HEK293 (cell line): Measurements from ENCODE around the gene MTA3.

Source experiments
- CTCF ChIA-PET: fragments of 350-600 bp; formaldehyde crosslinking; extraction: SDS; loops from one replicate; lab custom pipeline; 2021; ENCODE audit warnings: antibody characterized with exemption; lab: Yijun Ruan, JAX
- POLR2A ChIA-PET: fragments of 300-600 bp; formaldehyde crosslinking; extraction: SDS; loops from one replicate; lab custom pipeline; 2020; ENCODE audit warnings: antibody characterized with exemption, inconsistent platforms; lab: Yijun Ruan, JAX
- H3K27ac ChIP-seq: fragments of 200-500 bp; sonication (Bioruptor generic); 2 replicates; pipeline ENCODE4 v1.5.1; 2014; ENCODE audit warnings: low read depth, low read length, control low read depth, inconsistent platforms; ENCODE audit errors: extremely low read depth
- H3K36me3 ChIP-seq, 2 experiments: fragments of 200-500 bp in 1 of 2; sonication (Bioruptor generic) in 1 of 2; 1 replicate in 1 of 2; 2 replicates in 1 of 2; pipeline ENCODE4 v1.5.1; 2014 to 2017; ENCODE audit warnings: inconsistent platforms in 2 of 2, low read length in 2 of 2; ENCODE audit not compliant: control insufficient read depth in 2 of 2, insufficient read depth in 1 of 2
- H3K4me1 ChIP-seq: fragments of 200-500 bp; sonication (Bioruptor generic); 2 replicates; pipeline ENCODE4 v1.5.1; 2014; ENCODE audit warnings: mild to moderate bottlenecking, low read length, inconsistent platforms; ENCODE audit not compliant: control insufficient read depth, insufficient read depth
- H3K4me3 ChIP-seq: 2 replicates; pipeline ENCODE4 v1.5.1; 2011; ENCODE audit warnings: low read depth, mild to moderate bottlenecking, control low read depth, low read length, moderate library complexity
- H3K9me3 ChIP-seq: fragments of 200-500 bp; sonication (Bioruptor generic); 2 replicates; pipeline ENCODE4 v1.5.1; 2014; ENCODE audit warnings: low read depth, low read length, inconsistent platforms; ENCODE audit not compliant: control insufficient read depth, insufficient read depth
- FEZF1 ChIP-seq: fragments of 450-650 bp; formaldehyde crosslinking; IDR thresholded peaks from 2 replicates; pipeline ENCODE4 v1.5.1; 2016; ENCODE audit warnings: missing biosample characterization, missing genetic modification characterization
- GLIS1 ChIP-seq: fragments of 450-650 bp; formaldehyde crosslinking; IDR thresholded peaks from 2 replicates; pipeline ENCODE4 v1.5.1; 2016; ENCODE audit warnings: missing biosample characterization, missing genetic modification characterization
- MZF1 ChIP-seq: fragments of 450-650 bp; formaldehyde crosslinking; IDR thresholded peaks from 2 replicates; pipeline ENCODE4 v1.5.1; 2017; ENCODE audit warnings: missing biosample characterization, missing genetic modification characterization, borderline replicate concordance
- PATZ1 ChIP-seq: fragments of 450-650 bp; formaldehyde crosslinking; IDR thresholded peaks from 2 replicates; pipeline ENCODE4 v1.5.1; 2016; ENCODE audit warnings: missing biosample characterization, missing genetic modification characterization
- PRDM10 ChIP-seq: fragments of 450-650 bp; formaldehyde crosslinking; IDR thresholded peaks from 2 replicates; pipeline ENCODE4 v1.5.1; 2016; ENCODE audit warnings: missing biosample characterization, missing genetic modification characterization
- SP3 ChIP-seq: fragments of 450-650 bp; formaldehyde crosslinking; IDR thresholded peaks from 2 replicates; pipeline ENCODE4 v1.5.1; 2016; ENCODE audit warnings: missing biosample characterization, missing genetic modification characterization
- SP7 ChIP-seq: fragments of 450-650 bp; formaldehyde crosslinking; IDR thresholded peaks from 2 replicates; pipeline ENCODE4 v1.5.1; 2016; ENCODE audit warnings: missing biosample characterization, missing genetic modification characterization
- ZBTB17 ChIP-seq: fragments of 450-650 bp; formaldehyde crosslinking; IDR thresholded peaks from 2 replicates; pipeline ENCODE4 v1.5.1; 2016; ENCODE audit warnings: missing biosample characterization, missing genetic modification characterization
- ZBTB20 ChIP-seq: fragments of 450-650 bp; formaldehyde crosslinking; IDR thresholded peaks from 2 replicates; pipeline ENCODE4 v1.5.1; 2016; ENCODE audit warnings: missing biosample characterization, missing genetic modification characterization
- ZBTB8A ChIP-seq: fragments of 450-650 bp; formaldehyde crosslinking; IDR thresholded peaks from 2 replicates; pipeline ENCODE4 v1.5.1; 2016; ENCODE audit warnings: missing biosample characterization, missing genetic modification characterization
- ZNF114 ChIP-seq: fragments of 450-650 bp; formaldehyde crosslinking; IDR thresholded peaks from 2 replicates; pipeline ENCODE4 v1.5.0; 2017; ENCODE audit warnings: missing biosample characterization, missing genetic modification characterization
- ZNF132 ChIP-seq: fragments of 450-650 bp; formaldehyde crosslinking; IDR thresholded peaks from 2 replicates; pipeline ENCODE4 v1.5.1; 2017; ENCODE audit warnings: missing biosample characterization, missing genetic modification characterization, borderline replicate concordance
- ZNF148 ChIP-seq: fragments of 450-650 bp; formaldehyde crosslinking; IDR thresholded peaks from 2 replicates; pipeline ENCODE4 v1.5.0; 2017; ENCODE audit warnings: missing biosample characterization, missing genetic modification characterization, borderline replicate concordance
- ZNF24 ChIP-seq: fragments of 450-650 bp; formaldehyde crosslinking; IDR thresholded peaks from 2 replicates; pipeline ENCODE4 v1.5.1; 2016; ENCODE audit warnings: missing biosample characterization, missing genetic modification characterization
- ZNF280C ChIP-seq: fragments of 450-650 bp; formaldehyde crosslinking; IDR thresholded peaks from 2 replicates; pipeline ENCODE4 v1.5.1; 2016; ENCODE audit warnings: missing biosample characterization, missing genetic modification characterization
- ZNF335 ChIP-seq: fragments of 450-650 bp; formaldehyde crosslinking; conservative IDR thresholded peaks from 2 replicates; pipeline ENCODE4 v1.5.1; 2016; ENCODE audit warnings: missing biosample characterization, missing genetic modification characterization
- ZNF341 ChIP-seq: fragments of 450-650 bp; formaldehyde crosslinking; IDR thresholded peaks from 2 replicates; pipeline ENCODE4; 2016; ENCODE audit warnings: low read depth, missing biosample characterization, missing genetic modification characterization
- ZNF354C ChIP-seq: fragments of 450-650 bp; formaldehyde crosslinking; IDR thresholded peaks from 2 replicates; pipeline ENCODE4 v1.5.1; 2016; ENCODE audit warnings: missing biosample characterization, missing genetic modification characterization, low read depth, borderline replicate concordance
- ZNF423 ChIP-seq: fragments of 450-650 bp; formaldehyde crosslinking; IDR thresholded peaks from 2 replicates; pipeline ENCODE4 v1.5.1; 2016; ENCODE audit warnings: missing biosample characterization, missing genetic modification characterization
- ZNF544 ChIP-seq: fragments of 450-650 bp; formaldehyde crosslinking; IDR thresholded peaks from 2 replicates; pipeline ENCODE4 v1.5.0; 2017; ENCODE audit warnings: missing biosample characterization, missing genetic modification characterization
- ZNF549 ChIP-seq: fragments of 450-650 bp; IDR thresholded peaks from 2 replicates; pipeline ENCODE4 v1.5.1; 2018; ENCODE audit warnings: missing biosample characterization, missing genetic modification characterization, mild to moderate bottlenecking, inconsistent platforms, moderate library complexity
- ZNF664 ChIP-seq: fragments of 450-650 bp; formaldehyde crosslinking; IDR thresholded peaks from 2 replicates; pipeline ENCODE4 v1.5.1; 2016; ENCODE audit warnings: missing biosample characterization, missing genetic modification characterization
- ZNF777 ChIP-seq: fragments of 450-650 bp; formaldehyde crosslinking; IDR thresholded peaks from 2 replicates; pipeline ENCODE4 v1.5.1; 2017; ENCODE audit warnings: missing biosample characterization, missing genetic modification characterization, borderline replicate concordance
- ZSCAN16 ChIP-seq: fragments of 450-650 bp; formaldehyde crosslinking; IDR thresholded peaks from 2 replicates; pipeline ENCODE4 v1.5.1; 2016; ENCODE audit warnings: missing biosample characterization, missing genetic modification characterization
- ZXDB ChIP-seq: fragments of 450-650 bp; formaldehyde crosslinking; IDR thresholded peaks from 2 replicates; pipeline ENCODE4 v1.5.1; 2016; ENCODE audit warnings: missing biosample characterization, missing genetic modification characterization

MTA3 gene

GRCh38 chr2:42567806-42568400 lies 529 bp upstream of the MTA3 start (continued):
- peak; percentile 26; the same call in 1 of the 2 replicates for TF ChIP-seq ZBTB20
- no peak for TF ChIP-seq ZNF544 (tag by site-specific recombination)
- no peak for TF ChIP-seq ZNF114
- peak; percentile 86 for TF ChIP-seq ZNF423 (tag by site-specific recombination)
- TF ChIP-seq ZNF24 (tag by site-specific recombination): no peak
- TF ChIP-seq ZNF132 (tag by site-specific recombination): no peak
- TF ChIP-seq ZNF549 (tag by site-specific recombination): no peak

- Histone ChIP-seq H3K4me1 (0 out of 2 replicates have a peak, but pooled peaks cover 3% of the 10 kb centered on the region), H3K4me3 (peak overlapping the region; percentile 89)
- POLR2A ChIA-PET: interaction anchor here (1.1 kb wide), 1 partner anchor 241 kb away, joined by 3 read pairs; no protein-coding TSS in a partner anchor
Observed at GRCh38 chr2:42569116-42569711, 782 bp downstream of the MTA3 start.

More at GRCh38 chr2:42569116-42569711, 782 bp downstream of the MTA3 start:
- CTCF ChIA-PET: no interaction called here
- no peaks in the 10 kb centered on the region for H3K9me3 ChIP-seq
- peaks cover 25 to 28% of the 10 kb centered on the region in 2 experiments for H3K36me3 ChIP-seq
- TF ChIP-seq ZSCAN16 (tag by site-specific recombination): no peak
- TF ChIP-seq ZNF280C (tag by site-specific recombination): no peak
- TF ChIP-seq SP7: no peak
- no peak for TF ChIP-seq ZNF354C (tag by site-specific recombination)
- TF ChIP-seq FEZF1 (tag by site-specific recombination): 0 out of 2 replicates have a peak, but pooled peaks have one; percentile 7
- no peak for TF ChIP-seq SP3 (tag by site-specific recombination)
- no peak for TF ChIP-seq ZNF148 (tag by site-specific recombination)
- TF ChIP-seq PATZ1 (tag by site-specific recombination): peak; percentile 40; the same call in 1 of the 2 replicates
- no peak for TF ChIP-seq ZBTB8A (tag by site-specific recombination)
- 0 out of 2 replicates have a peak, but pooled peaks have one; percentile 16 for TF ChIP-seq ZXDB (tag by site-specific recombination)
- peak; percentile 32; the same call in 1 of the 2 replicates for TF ChIP-seq ZNF664 (tag by site-specific recombination)
- peak; percentile 67 for TF ChIP-seq PRDM10
- TF ChIP-seq ZBTB17 (tag by site-specific recombination): peak; percentile 34; the same call in 1 of the 2 replicates
- TF ChIP-seq ZNF341 (tag by site-specific recombination): peak; percentile 91
- no peak for TF ChIP-seq MZF1 (tag by site-specific recombination)
- TF ChIP-seq ZNF777 (tag by site-specific recombination): no peak
- peak; percentile 84 for TF ChIP-seq ZNF335
- TF ChIP-seq GLIS1 (tag by site-specific recombination): peak; percentile 32; the same call in 1 of the 2 replicates
- H3K27ac ChIP-seq: peak overlapping the region; percentile 50
